HK-2 (cell line): ENCODE results near the gene CTRL.

Experiments used
- DNase-seq: peaks from one replicate; pipeline ENCODE4 v3.0.0-alpha.2; 2018; ENCODE audit not compliant: unreplicated experiment

The CTRL gene

GRCh38 chr16:67963292-67963661 is 31.6 kb upstream of the CTRL start:
- no peak for DNase-seq

- no peak for DNase-seq
These were observed 30.5 kb upstream of the CTRL start for GRCh38 chr16:67962135-67962534.

DNA sequence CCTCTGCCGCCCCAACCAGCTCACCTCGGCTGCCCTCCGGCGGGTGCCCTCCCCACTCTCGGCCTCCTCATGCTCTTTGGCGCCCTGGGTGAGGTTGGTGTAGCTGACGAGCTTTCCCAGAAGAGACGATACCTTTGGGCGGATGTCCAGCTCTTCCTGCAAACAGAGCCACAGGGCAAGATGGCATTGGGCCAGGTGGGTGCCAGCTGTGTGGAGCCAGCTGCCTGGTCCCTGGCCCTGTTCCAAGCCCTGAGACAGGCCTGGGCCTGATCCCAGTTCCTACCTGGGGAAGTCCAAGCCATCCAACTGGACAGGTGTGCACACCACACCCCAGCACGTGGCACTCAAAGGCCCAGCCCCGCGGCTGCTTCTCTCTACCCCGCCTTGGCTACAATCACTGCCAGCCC is 29.9 kb upstream of the CTRL start:
- no peak for DNase-seq

- DNase-seq = no peak
These were observed 28.1 kb upstream of the CTRL start for GRCh38 chr16:67959536-67960329.

GRCh38 chr16:67957622-67958021 is 26.0 kb upstream of the CTRL start:
- DNase-seq = no peak

- DNase-seq = no peak
These were observed 22.9 kb upstream of the CTRL start for GRCh38 chr16:67954421-67955196.

DNA sequence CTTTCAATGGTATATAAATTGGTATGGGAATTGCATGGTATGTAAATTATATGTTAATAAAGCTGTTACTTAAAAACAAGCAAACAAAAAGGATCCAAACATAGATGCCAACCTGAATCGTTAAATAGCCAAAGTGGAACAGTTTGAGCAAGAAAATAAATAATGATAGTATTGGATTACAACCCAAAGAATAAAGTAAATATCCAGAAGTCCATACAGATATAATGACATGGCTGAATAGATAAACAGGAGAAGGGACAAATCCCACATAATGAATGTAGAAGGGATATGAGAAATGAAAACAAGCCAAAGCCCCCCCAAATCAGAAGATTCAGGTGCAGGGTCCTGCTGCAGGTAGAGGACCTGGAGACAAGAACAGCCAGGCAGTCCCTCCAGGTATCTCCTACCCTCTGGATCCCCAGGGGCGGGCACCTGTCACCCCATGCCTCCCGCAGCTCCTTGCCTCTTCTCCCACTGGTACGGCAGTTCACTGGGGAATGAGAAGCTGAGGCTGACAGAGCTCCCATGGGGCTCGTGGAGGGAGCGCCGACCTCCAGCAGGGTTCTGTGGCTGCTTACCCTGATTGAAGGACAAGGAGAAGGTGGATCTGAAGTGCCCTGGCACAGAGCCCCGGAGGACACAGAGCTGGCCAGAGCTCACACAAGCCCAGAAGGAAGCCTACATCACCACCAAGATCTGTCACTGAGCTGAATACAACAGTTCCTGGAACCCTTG is 22.1 kb upstream of the CTRL start:
- no peak for DNase-seq

- no peak for DNase-seq
These were observed 19.8 kb upstream of the CTRL start for GRCh38 chr16:67951485-67951884.

DNA sequence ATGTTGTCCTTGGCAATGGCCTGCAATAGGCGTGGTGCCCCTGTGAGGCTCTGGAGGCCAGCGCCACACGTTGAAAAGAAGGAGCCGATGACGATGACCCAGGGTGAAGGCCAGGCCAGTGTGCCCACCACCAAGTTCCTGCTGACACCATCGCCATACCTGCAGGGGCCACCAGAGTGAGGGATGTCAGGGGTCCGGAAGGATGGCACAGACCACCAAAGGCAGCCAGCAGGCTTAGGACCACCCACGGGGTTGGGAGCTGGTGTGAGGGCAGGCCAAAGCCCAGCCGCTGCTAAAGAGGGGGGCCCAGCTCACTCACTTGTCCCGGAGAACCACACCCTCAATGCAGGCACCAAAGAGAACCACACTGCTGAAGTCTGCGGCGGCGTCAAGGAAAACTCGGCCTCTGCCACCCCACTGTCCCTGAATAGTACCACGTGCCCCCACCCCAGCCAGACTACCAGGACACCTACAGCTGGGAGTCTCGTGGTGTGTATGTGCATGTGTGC is 18.7 kb upstream of the CTRL start:
- no peak for DNase-seq

- no peak for DNase-seq
These were observed 18.0 kb upstream of the CTRL start for GRCh38 chr16:67949645-67950044.

DNA sequence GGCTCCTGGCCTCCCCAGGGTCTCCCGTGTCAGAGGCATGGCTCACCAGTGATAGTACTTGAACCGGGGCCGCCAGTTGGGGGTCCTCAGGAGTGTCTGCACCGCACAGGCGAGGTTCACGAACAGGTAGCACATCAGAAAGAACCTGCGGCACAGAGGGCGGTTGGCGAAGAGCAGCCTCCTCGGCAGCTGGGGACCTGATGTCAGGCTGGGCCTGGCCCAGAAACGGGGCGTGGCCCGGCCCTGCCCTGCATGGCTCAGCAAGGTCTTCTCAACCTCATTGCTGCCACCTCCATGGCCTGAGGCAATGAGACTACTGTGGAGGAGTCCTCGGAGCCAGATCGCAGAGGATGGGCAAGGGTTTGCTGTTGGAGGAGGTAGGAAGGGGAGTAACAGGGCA is 16.4 kb upstream of the CTRL start:
- DNase-seq = no peak

DNA sequence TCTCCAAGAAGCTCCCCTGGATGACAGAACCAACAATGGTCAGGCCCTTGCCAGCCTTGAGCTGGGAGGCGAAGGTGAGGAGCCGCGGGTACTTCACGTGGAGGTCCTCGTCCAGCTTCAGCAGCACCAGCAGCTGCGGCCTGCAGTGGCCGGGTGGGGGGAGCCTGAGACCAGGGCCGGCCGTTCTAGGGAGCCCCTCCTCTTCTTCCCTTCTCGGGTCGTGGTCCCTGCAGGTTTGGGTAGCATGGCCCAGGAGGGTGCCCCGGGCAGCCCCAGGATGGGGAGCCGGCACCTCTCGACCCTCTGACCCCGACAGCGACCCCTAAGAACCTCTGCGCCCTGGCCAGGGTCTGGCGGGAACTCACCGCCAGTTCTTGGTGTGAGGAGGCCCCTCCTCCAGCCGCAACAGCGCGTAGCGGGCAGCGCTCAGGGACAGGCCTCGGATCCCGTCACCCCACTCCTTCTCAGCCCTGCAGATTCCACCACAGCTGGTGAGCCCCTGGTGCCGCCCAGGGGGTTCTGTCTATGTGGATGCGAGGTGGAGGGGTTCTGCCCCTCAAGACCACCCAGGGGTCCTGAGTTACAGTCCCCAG is 15.4 kb upstream of the CTRL start:
- DNase-seq = no peak

GRCh38 chr16:67946128-67946569 is 14.5 kb upstream of the CTRL start:
- no peak for DNase-seq

- no peak for DNase-seq
These were observed 13.8 kb upstream of the CTRL start for GRCh38 chr16:67945392-67945933.

- DNase-seq = no peak
These were observed 13.2 kb upstream of the CTRL start for GRCh38 chr16:67944690-67945391.

- no peak for DNase-seq
These were observed 12.2 kb upstream of the CTRL start, which contains the start of gene LCAT for GRCh38 chr16:67943619-67944504. LCAT (minus strand) TSS chr16:67944120; CDS start chr16:67944101, 19 bp downstream.

DNA sequence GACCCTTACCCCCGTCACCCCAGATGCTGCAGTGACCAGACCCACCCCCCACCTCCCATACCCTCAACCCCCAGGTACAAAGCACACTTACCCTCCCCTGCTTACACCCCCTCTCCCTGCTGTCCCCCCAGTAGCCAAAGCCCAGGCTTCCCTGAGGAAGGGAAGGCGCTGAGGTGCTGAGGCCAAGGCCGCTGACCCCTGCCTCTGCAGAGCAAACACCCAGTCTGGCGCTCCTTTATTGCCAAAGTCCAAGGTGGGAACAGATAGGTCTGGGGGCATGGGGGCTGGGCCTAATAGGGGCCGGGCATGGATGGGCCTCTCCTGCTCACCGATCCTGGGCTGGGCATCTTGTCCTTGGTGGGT is 11.6 kb upstream of the CTRL start:
- no peak for DNase-seq

GRCh38 chr16:67942510-67943255 is 11.0 kb upstream of the CTRL start:
- DNase-seq = no peak

- peak; percentile 57 for DNase-seq
These were observed 10.5 kb upstream of the CTRL start for GRCh38 chr16:67942200-67942509.
